ENCODE results near the gene C7orf25. TPM values are rescaled to one million over a fixed set of nuclear protein-coding genes. Genes with fewer than 3 reads are reported as not detected.

Gene C7orf25
- total RNA-seq, 1 donor from 2014 or later: 5.7 TPM

DNA sequence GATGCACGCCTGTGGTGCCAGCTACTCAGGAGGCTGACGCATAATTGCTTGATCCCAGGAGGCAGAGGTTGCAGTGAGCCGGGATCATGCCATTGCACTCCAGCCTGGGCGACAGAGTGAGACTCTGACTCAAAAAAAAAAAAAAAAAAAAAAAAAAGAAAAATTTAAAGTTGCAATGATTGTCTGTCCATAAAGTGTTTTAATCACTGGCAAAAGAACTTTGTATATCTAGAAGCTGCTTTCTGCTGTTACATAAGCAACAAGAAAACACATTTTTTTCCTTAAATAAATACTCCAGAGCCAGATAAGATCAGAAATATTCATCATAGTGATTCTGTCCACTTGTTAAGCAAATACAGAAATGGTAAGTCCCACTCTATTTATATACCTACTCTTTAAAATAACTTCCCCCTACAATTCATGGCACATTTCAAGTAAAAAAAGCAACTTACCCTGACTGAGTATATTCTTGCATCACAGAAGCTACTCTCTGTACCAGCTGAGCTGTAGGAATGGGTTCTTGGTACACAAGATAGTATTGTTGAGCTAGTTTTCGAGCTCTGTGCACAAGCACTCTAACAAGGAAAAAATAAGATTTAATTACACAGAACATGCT is 12.5 kb upstream of the C7orf25 start:
- Mint-ChIP-seq H3K27me3 (ENCODE audit: insufficient read depth) (no peaks in the 10 kb centered on the region), H3K9me3 (no peaks in the 10 kb centered on the region), H3K4me3 (no peak overlapping the region), H3K36me3 (ENCODE audit: low read depth) (peaks cover 63% of the 10 kb centered on the region), H3K4me1 (ENCODE audit: low read depth) (peaks cover 76% of the 10 kb centered on the region), H3K27ac (no peak overlapping the region)
- no peak for DNase-seq (ENCODE audit: low spot score)
- intact Hi-C loops (cut with micrococcal nuclease): no loop called here

DNA sequence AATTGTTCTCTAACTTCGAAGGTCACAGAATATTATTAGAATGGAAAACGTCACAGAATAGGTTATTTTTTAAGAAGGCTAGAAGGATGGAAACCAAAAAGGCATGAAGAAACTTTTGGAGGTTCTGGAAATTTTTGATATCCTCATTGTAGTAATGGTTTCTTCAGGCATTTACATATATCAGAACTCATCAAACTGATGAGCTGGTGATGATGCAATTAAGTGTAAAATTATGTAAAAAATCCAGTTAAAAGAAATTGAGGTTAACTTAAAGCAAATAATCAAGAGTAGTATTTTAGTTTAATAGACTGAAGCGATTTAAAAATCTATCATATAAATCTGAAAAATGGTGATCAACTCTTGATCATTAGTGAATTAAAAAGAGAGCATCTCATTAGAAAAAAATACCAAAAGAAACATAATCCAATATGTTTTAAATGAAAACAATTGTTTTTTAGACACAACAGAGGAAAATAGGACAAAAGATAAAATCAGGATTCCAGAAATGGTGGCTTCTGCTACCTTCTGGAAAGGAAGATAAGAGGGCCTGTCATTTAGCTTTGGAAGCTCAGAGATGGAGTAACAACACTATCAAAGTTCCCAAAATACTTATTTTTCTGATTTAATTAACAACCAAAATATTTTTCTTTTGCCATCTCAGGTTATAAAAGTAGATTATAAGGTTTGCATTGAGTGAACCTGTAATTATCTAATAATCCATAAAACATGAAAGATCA is 10.3 kb upstream of the C7orf25 start:
- no peak overlapping the region for H3K4me3 Mint-ChIP-seq
- H3K36me3 Mint-ChIP-seq (ENCODE audit: low read depth): peaks cover 62% of the 10 kb centered on the region
- no peaks in the 10 kb centered on the region for H3K27me3 Mint-ChIP-seq (ENCODE audit: insufficient read depth)
- no peaks in the 10 kb centered on the region for H3K9me3 Mint-ChIP-seq
- no peak overlapping the region for H3K27ac Mint-ChIP-seq
- no peak for DNase-seq (ENCODE audit: low spot score)
- intact Hi-C loops (cut with micrococcal nuclease): no loop called here
- H3K4me1 Mint-ChIP-seq (ENCODE audit: low read depth): peaks cover 55% of the 10 kb centered on the region

DNA sequence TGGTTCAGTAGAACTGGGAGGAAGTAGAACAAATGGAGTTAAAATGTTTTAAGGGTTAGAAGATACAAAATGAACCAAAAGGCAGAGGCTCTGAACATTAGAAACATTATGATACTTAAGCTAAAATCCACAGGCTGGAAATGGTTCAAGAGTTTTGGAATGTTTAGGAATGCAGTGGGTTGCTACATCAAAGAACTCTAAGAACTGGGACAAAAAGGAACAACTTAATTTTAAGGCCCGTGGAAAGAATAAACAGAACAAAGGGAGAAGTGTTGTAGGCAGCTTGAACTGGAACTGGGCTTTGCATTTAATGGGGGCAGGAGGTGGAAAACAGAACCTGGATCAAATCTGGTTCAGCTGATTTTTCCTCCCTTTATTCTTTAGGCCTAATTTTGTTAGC is 3.5 kb upstream of the C7orf25 start:
- peaks cover 56% of the 10 kb centered on the region for H3K4me1 Mint-ChIP-seq (ENCODE audit: low read depth)
- peaks cover 46% of the 10 kb centered on the region for H3K36me3 Mint-ChIP-seq (ENCODE audit: low read depth)
- H3K27ac Mint-ChIP-seq: no peak overlapping the region
- H3K27me3 Mint-ChIP-seq (ENCODE audit: insufficient read depth): no peaks in the 10 kb centered on the region
- DNase-seq (ENCODE audit: low spot score): no peak
- no peak overlapping the region for H3K4me3 Mint-ChIP-seq
- no peaks in the 10 kb centered on the region for H3K9me3 Mint-ChIP-seq
- intact Hi-C loops (cut with micrococcal nuclease): no loop called here

DNA sequence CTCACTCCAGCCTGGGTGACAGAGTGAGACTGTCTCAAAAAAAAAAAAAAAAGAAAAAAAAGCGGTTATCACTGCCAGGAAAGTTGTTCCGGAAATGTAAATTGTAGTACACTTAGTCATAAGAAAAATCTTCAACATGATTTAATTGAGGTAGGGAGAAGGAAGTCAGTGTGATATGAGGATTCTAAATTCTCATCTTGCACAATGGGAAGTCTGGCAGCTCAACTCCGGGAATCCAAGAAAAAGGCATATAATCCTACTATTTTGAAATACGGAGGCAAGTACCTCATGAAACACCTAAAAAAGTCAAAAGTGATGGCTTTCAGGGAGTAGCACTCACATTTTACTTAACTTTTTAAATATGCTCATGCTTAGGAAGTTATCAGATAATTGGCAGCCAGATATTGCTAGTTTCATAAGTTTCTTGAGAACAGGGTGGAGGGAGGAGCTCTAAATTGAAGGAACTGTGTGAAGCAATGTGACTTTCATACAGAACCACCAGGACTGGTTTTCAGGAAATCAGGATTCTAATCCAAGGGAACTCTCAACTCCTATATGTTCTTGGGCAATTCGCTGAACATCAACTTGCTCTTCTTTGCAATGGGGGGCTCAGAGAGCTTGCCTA is 2.7 kb upstream of the C7orf25 start:
- Mint-ChIP-seq H3K4me1 (ENCODE audit: low read depth) (peaks cover 63% of the 10 kb centered on the region), H3K27me3 (ENCODE audit: insufficient read depth) (no peaks in the 10 kb centered on the region), H3K9me3 (no peaks in the 10 kb centered on the region), H3K27ac (peak overlapping the region; percentile 50), H3K4me3 (peak overlapping the region; percentile 36), H3K36me3 (ENCODE audit: low read depth) (peaks cover 42% of the 10 kb centered on the region)
- intact Hi-C loops (cut with micrococcal nuclease): loop anchor here (5.0 kb wide), 1 partner anchor 1032 kb away; no protein-coding TSS in a partner anchor
- no peak for DNase-seq (ENCODE audit: low spot score)

DNA sequence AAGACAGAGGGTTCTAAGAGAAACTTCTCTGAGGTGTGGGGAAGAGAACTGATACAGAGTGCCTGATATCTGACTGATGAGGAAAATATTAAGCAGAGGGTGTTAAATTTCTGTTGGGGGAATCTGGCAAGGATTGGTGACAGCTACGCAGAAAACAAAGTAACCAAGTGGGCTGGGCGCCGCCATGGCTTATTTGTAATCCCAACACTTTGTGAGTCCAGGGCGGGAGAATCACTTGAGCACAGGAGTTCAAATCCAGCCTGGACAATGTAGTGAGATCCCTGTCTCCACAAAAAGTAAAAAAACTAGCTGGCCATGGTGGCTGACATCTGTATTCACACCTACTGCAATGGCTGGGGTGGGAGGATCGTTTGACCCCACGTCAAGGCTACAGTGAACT is 2.1 kb upstream of the C7orf25 start:
- no peaks in the 10 kb centered on the region for H3K27me3 Mint-ChIP-seq (ENCODE audit: insufficient read depth)
- DNase-seq (ENCODE audit: low spot score): no peak
- intact Hi-C loops (cut with micrococcal nuclease): loop anchor here (5.0 kb wide), 1 partner anchor 1032 kb away; no protein-coding TSS in a partner anchor
- H3K4me1 Mint-ChIP-seq (ENCODE audit: low read depth): peaks cover 69% of the 10 kb centered on the region
- H3K27ac Mint-ChIP-seq: peak overlapping the region; percentile 85
- peak overlapping the region; percentile 58 for H3K4me3 Mint-ChIP-seq
- H3K36me3 Mint-ChIP-seq (ENCODE audit: low read depth): peaks cover 40% of the 10 kb centered on the region
- H3K9me3 Mint-ChIP-seq: no peaks in the 10 kb centered on the region

DNA sequence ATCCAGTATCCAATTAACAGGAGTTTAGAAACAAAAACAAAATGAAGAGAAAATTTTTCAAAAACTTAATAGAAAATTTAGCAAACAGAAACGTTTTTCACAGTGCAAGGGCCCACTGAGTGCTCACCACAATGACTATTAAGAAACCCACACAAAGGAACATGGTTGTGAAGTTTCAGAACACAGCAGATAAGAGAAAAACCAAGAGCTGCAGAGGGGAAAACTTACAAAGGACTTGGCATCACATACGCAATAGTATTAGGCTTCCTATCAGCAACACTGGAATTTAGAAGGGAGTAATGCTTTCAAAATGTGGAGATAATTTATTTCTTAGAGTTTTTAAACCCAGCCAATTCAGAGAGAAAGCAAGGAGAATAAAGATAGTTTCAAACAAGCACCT is 1.7 kb upstream of the C7orf25 start:
- peak overlapping the region; percentile 58 for H3K4me3 Mint-ChIP-seq

DNA sequence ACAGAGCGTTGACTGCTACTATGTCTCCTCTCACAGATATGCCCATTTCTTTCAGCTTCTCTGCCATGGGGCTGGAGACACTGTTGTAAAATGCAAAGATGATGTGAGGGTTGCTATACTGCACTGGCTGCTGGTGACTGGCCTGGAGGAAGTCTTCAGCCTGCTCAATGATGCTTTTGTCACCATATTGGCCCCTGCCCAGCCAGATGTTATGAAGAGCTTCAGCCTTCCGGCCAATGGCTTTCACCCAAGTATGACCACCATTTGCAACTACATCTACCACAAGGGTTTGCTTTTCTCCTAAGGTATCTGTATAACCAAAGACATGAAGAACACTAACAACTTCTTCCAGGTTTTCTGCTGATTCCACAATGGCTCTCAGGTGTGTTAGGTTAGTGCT is 1.6 kb downstream of the C7orf25 start:
- Mint-ChIP-seq H3K4me1 (ENCODE audit: low read depth) (peaks cover 75% of the 10 kb centered on the region), H3K27ac (no peak overlapping the region), H3K27me3 (ENCODE audit: insufficient read depth) (no peaks in the 10 kb centered on the region), H3K4me3 (peak overlapping the region; percentile 90), H3K9me3 (no peaks in the 10 kb centered on the region), H3K36me3 (ENCODE audit: low read depth) (peaks cover 24% of the 10 kb centered on the region)
- no peak for DNase-seq (ENCODE audit: low spot score)
- intact Hi-C loops (cut with micrococcal nuclease): loop anchor here (5.0 kb wide), 1 partner anchor 1028 kb away; no protein-coding TSS in a partner anchor

More for the DNA sequence above, 1.7 kb upstream of the C7orf25 start:
- Mint-ChIP-seq H3K27me3 (ENCODE audit: insufficient read depth) (no peaks in the 10 kb centered on the region), H3K9me3 (no peaks in the 10 kb centered on the region), H3K36me3 (ENCODE audit: low read depth) (peaks cover 39% of the 10 kb centered on the region), H3K4me1 (ENCODE audit: low read depth) (peaks cover 73% of the 10 kb centered on the region), H3K27ac (peak overlapping the region; percentile 85)
- intact Hi-C loops (cut with micrococcal nuclease): loop anchor here (1.0 to 5.0 kb wide), 2 partner anchors 10 to 1031 kb away; no protein-coding TSS in a partner anchor
- DNase-seq (ENCODE audit: low spot score): no peak

DNA sequence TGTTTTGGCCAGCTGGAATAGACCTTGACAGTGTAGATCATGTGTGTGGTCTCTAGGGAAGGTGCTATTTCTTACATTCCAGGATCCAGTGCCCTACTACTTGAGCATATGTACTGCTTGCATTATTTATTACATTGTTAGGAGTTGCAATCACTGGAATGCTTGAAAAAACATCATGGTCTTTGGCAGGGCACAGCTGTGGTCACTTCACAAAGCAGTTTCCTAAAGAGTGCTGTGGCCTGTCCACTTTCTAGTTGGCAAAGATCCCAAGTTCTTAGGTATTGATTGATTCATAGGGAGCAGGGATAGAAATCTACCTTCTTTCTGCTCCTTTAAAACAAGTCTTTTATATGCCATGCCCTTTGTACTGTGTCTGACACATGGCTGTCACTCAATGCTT is 4.6 kb downstream of the C7orf25 start:
- H3K4me1 Mint-ChIP-seq (ENCODE audit: low read depth): peaks cover 45% of the 10 kb centered on the region
- H3K9me3 Mint-ChIP-seq: no peaks in the 10 kb centered on the region
- no peak for DNase-seq (ENCODE audit: low spot score)
- H3K27me3 Mint-ChIP-seq (ENCODE audit: insufficient read depth): peaks cover 2% of the 10 kb centered on the region
- peaks cover 9% of the 10 kb centered on the region for H3K36me3 Mint-ChIP-seq (ENCODE audit: low read depth)
- no peak overlapping the region for H3K27ac Mint-ChIP-seq
- no peak overlapping the region for H3K4me3 Mint-ChIP-seq
- intact Hi-C loops (cut with micrococcal nuclease): no loop called here

DNA sequence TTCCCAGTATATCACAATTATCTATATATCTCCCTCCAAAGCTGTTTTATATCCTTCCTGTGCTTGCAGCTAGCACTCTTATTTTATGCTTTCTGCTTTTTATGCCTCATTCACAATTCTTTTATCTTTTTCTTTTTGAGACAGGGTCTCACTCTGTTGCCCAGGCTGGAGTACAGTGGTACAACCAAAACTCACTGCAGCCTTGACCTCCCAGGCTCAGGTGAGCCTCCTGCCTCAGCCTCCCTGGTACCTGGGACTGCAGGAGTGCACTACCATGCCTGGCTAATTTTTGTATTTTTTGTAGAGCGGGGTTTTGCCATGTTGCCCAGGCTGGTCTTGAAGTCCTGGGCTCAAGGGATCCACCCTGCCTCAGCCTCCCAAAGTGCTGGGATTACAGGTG is 5.7 kb downstream of the C7orf25 start:
- peaks cover 39% of the 10 kb centered on the region for H3K4me1 Mint-ChIP-seq (ENCODE audit: low read depth)
- no peak overlapping the region for H3K27ac Mint-ChIP-seq
- peaks cover 8% of the 10 kb centered on the region for H3K36me3 Mint-ChIP-seq (ENCODE audit: low read depth)
- intact Hi-C loops (cut with micrococcal nuclease): no loop called here
- no peaks in the 10 kb centered on the region for H3K9me3 Mint-ChIP-seq
- no peak for DNase-seq (ENCODE audit: low spot score)
- peaks cover 2% of the 10 kb centered on the region for H3K27me3 Mint-ChIP-seq (ENCODE audit: insufficient read depth)
- no peak overlapping the region for H3K4me3 Mint-ChIP-seq

DNA sequence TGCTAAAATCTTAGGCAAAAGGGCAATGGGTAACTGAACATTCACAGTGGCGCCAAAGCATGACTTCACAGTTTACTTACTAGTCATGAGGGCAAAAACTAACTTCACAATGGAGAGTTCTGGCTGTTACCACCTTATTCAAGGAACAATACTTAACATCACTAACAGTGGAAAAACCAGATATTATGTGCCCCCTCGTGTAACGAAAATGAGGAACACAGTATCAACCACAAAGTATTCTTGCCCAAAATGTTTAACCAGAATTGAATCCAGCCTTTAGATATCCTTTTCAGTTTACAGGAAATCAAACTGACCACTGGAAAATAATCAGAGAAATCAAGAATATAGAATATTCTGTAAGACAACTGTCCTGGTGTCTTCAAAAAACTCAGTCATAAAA is 9.5 kb downstream of the C7orf25 start:
- intact Hi-C loops (cut with micrococcal nuclease): no loop called here
- no peak overlapping the region for H3K27ac Mint-ChIP-seq
- H3K4me3 Mint-ChIP-seq: no peak overlapping the region
- DNase-seq (ENCODE audit: low spot score): no peak
- no peaks in the 10 kb centered on the region for H3K9me3 Mint-ChIP-seq
- peaks cover 9% of the 10 kb centered on the region for H3K27me3 Mint-ChIP-seq (ENCODE audit: insufficient read depth)
- no peaks in the 10 kb centered on the region for H3K36me3 Mint-ChIP-seq (ENCODE audit: low read depth)
- peaks cover under 1% of the 10 kb centered on the region for H3K4me1 Mint-ChIP-seq (ENCODE audit: low read depth)

DNA sequence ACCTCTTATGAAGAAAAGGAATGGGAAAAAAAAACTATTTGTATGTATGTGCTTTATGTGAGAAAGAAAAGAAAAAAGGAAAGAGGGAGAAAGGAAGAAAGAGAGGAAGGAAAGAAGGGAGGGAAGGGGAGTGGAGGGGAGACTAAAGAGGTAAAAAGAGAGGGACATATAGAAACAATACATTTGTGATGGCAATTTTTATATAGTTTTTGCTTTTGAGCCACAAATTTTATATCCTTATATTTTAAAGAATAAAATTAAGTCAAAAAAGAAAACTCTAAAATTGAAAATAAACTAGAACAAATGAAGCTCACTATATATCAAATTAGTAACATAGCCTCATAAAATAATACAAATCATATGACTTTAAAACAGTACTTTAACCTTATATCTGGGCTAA is 11.0 kb downstream of the C7orf25 start:
- Mint-ChIP-seq H3K36me3 (ENCODE audit: low read depth) (no peaks in the 10 kb centered on the region), H3K9me3 (no peaks in the 10 kb centered on the region)
- intact Hi-C loops (cut with micrococcal nuclease): no loop called here

DNA sequence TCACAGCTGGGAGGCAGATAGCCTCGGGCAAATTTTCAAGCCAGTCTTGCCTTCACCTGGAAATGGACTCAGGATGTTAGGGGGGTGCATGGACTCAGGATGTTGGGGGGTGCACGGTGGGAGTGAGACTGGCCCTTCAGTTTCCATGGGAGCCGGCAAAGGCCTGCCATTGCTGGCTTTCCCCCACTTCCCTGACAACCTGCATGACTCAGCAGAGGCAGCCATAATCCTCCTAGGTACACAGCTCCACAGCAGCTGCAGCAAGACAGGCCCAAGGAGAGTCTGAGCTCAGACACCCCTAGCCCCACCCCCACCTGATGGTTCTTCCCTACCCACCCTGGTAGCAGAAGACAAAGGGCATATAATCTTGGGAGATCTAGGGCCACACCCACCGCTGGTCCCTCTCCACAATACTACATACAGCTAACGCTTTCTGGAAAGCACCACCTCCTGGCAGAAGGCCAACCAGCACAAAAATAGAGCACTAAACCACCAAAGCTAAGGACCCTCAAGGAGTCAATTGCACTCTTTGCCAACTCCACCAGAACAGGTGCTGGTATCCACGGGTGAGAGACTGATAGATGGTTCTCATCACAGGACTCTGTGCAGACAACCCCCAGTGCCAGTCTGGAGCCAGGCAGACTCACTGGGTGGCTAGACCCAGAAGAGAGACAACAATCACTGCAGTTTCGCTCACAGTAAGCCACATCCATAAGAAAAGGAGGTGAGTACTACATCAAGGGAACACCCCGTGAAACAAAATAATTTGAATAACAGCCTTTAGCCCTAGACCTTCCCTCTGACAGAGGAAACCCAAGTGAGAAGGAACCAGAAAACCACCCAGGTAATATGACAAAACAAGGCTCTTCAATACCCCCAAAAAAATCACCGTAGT is 18.3 kb downstream of the C7orf25 start:
- H3K27me3 Mint-ChIP-seq (ENCODE audit: insufficient read depth): peaks cover 6% of the 10 kb centered on the region
- no peak for DNase-seq (ENCODE audit: low spot score)
- no peaks in the 10 kb centered on the region for H3K36me3 Mint-ChIP-seq (ENCODE audit: low read depth)
- H3K4me3 Mint-ChIP-seq: no peak overlapping the region
- peaks cover 15% of the 10 kb centered on the region for H3K9me3 Mint-ChIP-seq
- intact Hi-C loops (cut with micrococcal nuclease): no loop called here
- peaks cover 8% of the 10 kb centered on the region for H3K4me1 Mint-ChIP-seq (ENCODE audit: low read depth)
- H3K27ac Mint-ChIP-seq: no peak overlapping the region

More for the DNA sequence above, 11.0 kb downstream of the C7orf25 start:
- DNase-seq (ENCODE audit: low spot score): no peak
- no peak overlapping the region for H3K27ac Mint-ChIP-seq
- H3K4me1 Mint-ChIP-seq (ENCODE audit: low read depth): no peaks in the 10 kb centered on the region
- no peak overlapping the region for H3K4me3 Mint-ChIP-seq
- H3K27me3 Mint-ChIP-seq (ENCODE audit: insufficient read depth): peaks cover 9% of the 10 kb centered on the region

Data from activated T-helper 1 cell treated with anti-CD3 and anti-CD28 coated beads, Interleukin-12 subunit alpha, Interleukin-12 subunit beta, Interleukin-2, Interleukin-4 antibody, amounts not matched to agents 30 ng/mL and 10 ng/mL and 1 ng/mL, durations not matched to agents 14 hours and 24 hours and 36 hours (primary cell).